Right lobe of liver (tissue), 4 donors: ENCODE measurements around the gene TCEAL4.

Experiments
- CTCF ChIP-seq, 4 donors: fragments of 200-600 bp in 3 of 4; fragments of 450-650 bp in 1 of 4; IDR thresholded peaks; one replicate each; pipeline versions ENCODE4 v1.5.1 to v1.8.0; 2016 to 2022; ENCODE audit warnings: antibody characterized with exemption in 4 of 4, mild to moderate bottlenecking in 2 of 4
- POLR2A ChIP-seq: fragments of 450-650 bp; IDR thresholded peaks from one replicate; pipeline ENCODE4 v1.6.1; 2017; ENCODE audit warnings: antibody characterized with exemption, mild to moderate bottlenecking
- donor health status: DM: no; HTN: no; CAD: no.
- donor health status: DM: no; HTN: no; CAD: no.
- donor health status: DM: no; HTN: yes; CAD: no.

- TF ChIP-seq CTCF (IDR thresholded peaks at IDR 0.05) (no peak), POLR2A (no peak)
These were observed 25.1 kb upstream of the TCEAL4 start for GRCh38 chrX:103560256-103560655.
